GM21360 (cell line): ENCODE measurements around the gene GRID1.

Experiments used
- ATAC-seq: cut with Tn5 transposase; IDR thresholded peaks from one replicate; pipeline ENCODE4 v1.9.1; 2021; ENCODE audit warnings: mild to moderate bottlenecking, moderate library complexity; ENCODE audit not compliant: unreplicated experiment

Gene GRID1

DNA sequence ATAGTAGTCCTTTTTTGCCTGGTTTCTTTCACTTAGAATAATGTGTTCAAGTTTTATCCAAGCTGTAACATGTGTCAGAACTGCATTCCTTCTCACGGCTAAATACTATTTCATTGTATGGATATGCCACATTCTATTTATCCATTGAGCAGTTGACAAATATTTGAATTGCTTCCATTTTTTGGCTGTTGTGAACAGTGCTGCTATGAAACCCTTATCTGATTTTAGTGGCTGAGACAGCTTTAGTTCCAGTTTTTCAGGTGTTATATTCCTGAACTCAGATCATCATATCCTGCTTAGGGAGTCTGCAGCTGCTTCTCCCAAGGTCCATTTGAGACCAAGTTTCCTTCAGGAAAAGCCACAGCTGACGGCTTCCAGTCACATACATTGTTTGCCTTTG, 339.2 kb downstream of the GRID1 start:
- ATAC-seq: no peak

- no peak for ATAC-seq
Measured at GRCh38 chr10:86025509-86025908, 341.1 kb downstream of the GRID1 start.

GRCh38 chr10:86024281-86025041, 342.1 kb downstream of the GRID1 start:
- no peak for ATAC-seq

GRCh38 chr10:86023931-86024280, 342.7 kb downstream of the GRID1 start:
- no peak for ATAC-seq

GRCh38 chr10:86023336-86023735, 343.3 kb downstream of the GRID1 start:
- ATAC-seq: no peak

- ATAC-seq: no peak
Measured at GRCh38 chr10:86022906-86023305, 343.7 kb downstream of the GRID1 start.

- ATAC-seq: no peak
Measured at GRCh38 chr10:86020134-86020533, 346.5 kb downstream of the GRID1 start.

- ATAC-seq: no peak
Measured at GRCh38 chr10:86019141-86019540, 347.5 kb downstream of the GRID1 start.

DNA sequence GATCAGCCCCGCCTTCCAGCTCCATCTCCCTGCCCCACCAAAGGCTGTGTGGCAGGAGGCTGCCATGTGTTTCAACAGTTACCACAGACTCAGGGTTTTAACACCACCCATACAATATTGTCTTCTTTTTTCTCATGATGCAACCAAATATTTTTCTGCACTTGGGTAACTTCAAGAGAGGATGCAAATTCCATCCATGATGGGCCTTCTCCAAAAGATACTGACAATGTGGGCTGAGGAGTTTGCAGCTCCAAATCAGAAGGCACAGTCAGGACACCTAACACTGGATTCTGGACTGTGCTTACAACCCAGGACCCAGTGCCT, 347.9 kb downstream of the GRID1 start:
- no peak for ATAC-seq

DNA sequence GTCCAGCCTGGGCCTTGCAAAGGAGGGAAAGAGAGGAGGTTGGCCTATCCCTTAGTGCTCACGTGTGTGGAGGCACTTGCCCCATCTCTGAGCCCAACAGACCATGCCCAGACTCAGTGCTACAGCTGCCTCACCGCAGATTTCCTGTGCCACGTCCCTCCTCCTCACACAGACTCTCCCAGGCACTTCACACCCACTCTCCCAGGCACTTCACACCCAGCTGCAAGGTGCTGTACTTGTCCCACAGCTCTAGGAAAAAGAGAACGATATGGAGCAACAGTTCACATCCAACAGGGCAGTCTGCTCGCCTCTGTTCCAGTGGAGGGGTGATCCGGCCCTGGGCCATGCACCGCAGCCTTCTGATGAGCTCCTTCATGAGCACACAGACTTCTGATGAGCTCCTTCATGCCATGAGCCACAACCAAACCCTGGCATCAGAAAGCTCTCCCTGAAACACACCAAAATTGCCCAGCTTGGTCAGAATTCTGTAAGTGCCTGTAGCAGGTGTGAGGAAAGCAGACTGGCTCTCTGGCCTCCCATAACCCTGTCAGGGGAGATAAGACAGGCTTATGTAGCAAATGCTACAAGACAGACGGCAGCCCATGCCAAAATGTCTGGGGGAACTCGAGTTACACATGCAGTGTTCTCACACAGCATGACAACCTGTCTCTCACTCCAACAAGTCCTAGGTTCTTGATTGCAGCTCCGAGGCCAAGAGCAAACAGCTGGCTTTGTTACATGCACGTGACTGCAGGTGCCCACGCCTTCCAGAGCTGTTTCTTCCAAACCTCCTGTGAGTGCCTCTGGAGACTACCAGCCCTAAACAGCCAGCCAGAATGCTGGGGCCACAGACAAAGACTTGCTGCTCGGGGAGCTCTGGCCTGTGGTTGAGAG, 348.5 kb downstream of the GRID1 start:
- ATAC-seq: peak; percentile 70

GRCh38 chr10:86013568-86013967, 353.0 kb downstream of the GRID1 start:
- no peak for ATAC-seq

DNA sequence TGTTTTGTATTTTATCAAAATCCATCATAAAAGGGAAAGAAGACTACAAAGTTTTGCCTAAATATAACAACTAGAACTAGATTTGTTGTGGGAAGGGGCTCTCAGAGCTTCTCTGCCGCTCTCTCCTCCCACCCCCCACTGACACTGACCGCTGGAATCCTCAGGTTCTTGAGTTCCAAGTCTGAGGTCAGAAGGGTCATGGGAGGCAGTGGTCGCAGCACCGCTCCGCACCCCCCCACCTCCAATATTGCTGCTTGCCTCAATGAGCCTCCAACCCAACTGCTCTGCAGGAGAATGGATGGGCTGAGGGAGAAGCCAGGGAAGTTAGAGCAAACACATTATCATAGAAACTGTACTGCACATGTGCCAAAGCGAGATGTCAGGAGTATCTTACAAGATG, 359.4 kb downstream of the GRID1 start:
- no peak for ATAC-seq

- ATAC-seq: no peak
Measured at GRCh38 chr10:86004337-86004736, 362.3 kb downstream of the GRID1 start.

GRCh38 chr10:86003201-86003621, 363.4 kb downstream of the GRID1 start:
- ATAC-seq: no peak

DNA sequence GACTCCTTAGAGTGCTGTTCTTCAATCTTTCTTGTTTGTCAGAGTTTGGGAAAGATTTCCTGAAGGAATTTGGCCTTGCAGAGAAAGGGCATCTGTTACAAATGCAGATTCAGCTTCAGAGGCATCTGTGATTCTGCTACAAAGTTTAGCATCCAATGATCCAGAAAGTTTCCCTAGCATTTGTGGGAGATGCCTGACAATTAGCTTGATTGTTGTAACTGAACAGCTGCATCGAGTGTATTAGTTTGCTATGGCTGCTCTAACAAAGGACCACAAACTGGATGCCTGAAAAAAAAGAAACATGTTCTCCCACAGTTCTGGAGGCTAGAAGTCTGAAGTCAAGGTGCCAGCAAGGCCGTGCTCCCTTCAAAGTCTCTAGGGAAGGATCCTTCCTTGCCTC, 365.1 kb downstream of the GRID1 start:
- ATAC-seq: no peak

DNA sequence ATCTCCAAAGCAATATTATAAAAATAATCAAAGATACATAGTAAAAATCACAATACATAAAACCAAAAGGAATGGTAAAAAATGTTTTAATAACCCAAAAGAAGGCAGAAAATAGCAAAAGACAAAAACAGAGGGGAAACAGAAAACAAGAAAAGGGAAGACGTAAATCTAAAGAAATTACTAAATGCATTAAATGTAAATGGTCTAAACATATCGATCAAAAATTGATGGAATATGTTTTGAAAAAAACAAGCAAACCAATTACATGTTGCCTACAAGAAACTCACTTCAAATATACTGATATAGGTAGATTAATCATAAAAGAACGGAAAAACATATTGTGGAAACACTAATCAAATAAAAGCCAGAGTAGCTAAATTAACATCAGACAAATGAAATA, 369.1 kb downstream of the GRID1 start:
- ATAC-seq: no peak

- no peak for ATAC-seq
Measured at GRCh38 chr10:85995791-85996190, 370.8 kb downstream of the GRID1 start.

DNA sequence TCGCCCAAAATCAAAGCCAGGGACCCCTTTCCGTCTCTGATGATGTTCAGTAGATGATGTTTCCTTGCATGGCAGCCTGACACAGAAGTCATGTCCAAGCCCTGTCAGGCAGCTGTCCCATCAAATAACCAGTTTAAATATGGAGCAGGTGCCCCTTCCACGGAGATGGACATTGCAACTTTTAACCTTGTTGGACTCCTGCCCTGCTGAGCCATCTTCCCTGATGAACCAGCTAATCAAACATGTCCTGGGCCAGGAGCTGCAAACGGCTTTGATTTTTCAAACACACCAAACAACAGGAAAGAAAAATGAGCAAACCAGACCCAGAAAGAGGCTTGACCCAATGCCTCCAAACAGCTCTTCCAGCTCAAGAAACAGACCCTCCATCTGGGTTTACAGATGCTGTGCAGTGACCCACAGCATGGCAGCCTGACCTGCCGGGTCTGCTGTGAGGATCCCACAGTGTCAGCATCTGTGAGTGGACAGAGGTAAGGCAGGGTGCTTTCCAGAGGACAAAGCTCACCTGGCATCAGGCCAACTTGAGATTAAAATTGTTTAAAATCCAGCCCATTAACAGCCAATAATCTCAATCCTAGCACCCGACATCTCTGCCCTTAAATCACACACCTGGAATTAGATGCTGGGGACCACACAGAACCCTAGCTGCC, 372.6 kb downstream of the GRID1 start:
- no peak for ATAC-seq

GRCh38 chr10:85993140-85993539, 373.5 kb downstream of the GRID1 start:
- ATAC-seq: no peak

GRCh38 chr10:85992324-85992723, 374.3 kb downstream of the GRID1 start:
- no peak for ATAC-seq

- ATAC-seq: no peak
Measured at GRCh38 chr10:85986777-85987176, 379.8 kb downstream of the GRID1 start.

DNA sequence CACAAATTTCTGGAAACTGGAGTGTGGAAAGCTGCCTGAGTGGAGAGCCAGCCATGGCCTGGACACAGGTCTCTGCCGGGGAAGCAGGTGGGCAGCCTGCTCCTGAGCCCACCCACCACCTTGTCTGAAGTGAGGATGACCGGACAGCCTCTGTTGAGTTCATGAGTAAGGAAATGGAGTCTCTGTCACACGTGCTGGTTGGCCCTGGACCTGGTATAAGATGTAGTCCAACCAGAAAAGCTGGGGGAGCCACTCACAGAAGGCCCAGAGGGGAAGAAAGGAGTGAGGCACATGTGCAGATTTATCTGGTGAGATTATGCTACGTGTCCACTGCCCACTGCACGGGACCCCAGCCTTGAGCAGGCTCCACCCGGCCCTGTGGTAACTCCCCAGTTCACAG, 383.5 kb downstream of the GRID1 start:
- no peak for ATAC-seq
